Activated gamma-delta T cell treated with Interleukin-2 at 50 U/mL for 16 hours (primary cell): ENCODE measurements around the gene LRMDA.

Experiments
- DNase-seq: peaks from one replicate; pipeline ENCODE4 v3.0.0-alpha.2; 2020

LRMDA gene

DNA sequence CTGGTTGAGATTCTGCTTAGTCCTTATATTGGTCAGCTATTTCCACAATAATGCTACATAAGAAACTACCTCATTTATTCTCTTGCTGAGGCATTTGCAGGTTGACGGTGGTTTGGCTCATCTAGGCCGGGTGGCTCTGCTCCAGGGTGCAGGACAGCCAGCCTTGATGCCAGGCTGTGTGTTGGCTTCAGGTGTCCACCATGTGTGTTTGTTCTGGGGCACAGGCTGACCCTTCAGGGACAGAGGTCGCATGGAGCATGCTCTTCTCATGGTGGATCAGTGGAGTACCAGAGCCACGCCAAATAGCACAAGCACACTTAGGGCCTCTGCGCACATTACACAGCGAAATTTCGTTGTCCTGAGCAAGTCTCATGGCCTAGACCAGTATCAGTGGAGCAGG lies 249.9 kb downstream of the LRMDA start:
- DNase-seq = no peak

DNA sequence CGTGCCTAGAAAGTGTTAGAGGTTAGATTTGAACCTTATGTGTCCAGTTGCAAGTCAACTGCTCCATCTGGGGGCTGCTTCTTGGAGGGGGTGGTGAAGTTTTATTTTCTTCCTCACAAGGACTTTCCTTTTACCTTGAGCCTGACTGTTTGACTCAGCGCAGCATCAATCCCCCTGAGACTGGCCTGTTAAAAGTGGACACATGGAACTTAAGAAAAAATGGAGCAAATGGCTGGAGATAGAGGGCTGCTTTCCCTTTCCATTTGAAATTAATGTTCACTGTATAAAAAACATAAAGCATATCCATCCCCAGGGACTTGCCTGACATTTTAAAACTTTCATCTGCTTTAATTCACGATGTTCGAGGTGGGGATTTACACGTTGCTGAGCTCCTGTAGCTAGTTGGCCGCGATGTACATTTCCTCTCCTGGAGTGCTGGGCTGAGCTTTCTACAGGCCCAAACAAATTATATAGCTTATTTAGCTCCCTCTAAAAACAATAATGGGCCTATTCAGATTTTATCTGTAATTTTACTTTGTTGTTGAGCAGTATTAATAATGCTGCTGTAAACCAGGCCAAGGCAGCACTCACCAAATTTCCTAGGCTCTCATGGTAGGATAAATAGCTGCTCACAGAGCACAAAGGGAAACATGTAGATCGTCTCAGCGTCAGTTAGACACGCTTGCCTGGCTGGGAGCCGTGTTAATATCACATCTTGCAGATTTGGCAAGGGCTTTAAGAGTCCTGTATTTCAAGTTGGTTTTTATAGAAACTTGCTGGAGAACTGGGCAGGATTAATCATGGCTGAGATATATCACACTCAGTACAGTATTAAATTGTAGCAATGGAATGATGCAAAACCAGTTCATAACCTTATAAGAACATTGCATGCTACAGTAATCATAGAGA lies 251.5 kb downstream of the LRMDA start:
- no peak for DNase-seq

DNA sequence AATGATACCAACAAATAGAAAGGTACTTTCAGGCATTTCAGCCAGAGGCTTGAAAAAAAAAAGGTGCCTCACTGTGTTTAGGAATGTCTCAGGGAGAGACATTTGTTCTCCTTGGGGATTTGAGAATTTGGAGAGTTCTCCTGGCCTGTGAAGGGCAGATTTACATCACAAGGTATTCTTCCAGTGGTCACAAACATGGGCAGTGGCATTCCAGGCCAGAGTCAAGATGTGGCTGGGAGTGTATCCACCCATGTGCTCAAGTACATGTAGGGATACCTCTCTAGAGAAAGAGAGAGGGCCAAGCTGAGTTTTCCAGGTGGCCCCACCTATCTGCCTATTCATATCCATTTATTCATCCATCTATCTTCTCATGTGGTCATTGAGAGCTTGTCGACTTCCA lies 253.8 kb downstream of the LRMDA start:
- DNase-seq = no peak

DNA sequence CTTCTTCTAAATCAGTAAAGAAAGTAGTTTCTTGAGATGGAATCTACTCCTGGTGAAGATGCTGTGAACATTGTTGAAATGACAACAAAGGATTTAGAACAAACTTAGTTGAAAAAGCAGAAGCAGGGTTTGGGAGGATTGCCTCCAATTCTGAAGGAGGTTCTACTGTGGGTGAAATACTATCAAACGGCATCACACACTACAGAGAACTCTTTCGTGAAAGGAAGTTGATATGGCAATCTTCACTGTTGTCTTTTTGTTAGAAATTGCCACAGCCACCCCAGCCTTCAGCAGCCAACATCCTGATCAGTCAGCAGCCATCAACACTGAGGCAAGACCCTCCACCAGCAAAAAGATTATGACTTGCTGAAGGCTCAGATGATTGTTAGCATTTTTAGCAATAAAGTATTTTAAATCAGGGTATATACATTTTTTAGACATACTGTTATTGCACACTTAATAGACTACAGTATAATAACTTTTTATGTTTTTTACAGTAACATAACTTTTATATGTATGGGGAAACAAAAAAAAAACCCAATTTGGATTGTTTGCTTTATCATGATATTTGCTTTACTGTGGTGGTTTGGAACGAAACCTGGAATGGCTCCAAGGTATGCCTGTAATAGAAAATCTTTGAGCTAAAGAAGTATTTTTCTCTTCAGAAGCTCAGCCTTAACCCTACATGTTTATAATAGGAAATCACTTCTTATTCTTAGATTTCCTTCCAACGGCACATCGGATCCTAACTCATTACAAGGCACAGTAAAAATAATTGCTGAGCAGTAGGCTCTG lies 257.3 kb downstream of the LRMDA start:
- no peak for DNase-seq

DNA sequence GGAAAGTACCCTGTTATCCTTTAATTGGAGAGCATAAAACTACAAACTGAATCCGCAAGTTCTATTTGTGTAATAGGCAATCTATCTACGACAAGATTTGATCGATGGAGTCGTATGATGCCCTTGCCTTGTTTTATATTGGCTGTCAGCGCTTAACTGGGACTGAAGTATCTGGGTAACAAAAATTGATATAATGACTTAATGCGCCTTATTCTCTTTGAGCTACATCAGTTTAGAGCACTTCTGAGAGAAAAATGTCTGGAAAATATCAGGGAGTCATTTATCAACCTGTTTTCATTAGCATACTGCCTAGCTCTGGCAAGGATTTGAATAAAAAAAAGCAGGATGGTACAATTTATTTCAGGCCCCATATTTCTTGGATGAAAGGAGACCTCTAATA lies 262.1 kb downstream of the LRMDA start:
- DNase-seq = no peak

DNA sequence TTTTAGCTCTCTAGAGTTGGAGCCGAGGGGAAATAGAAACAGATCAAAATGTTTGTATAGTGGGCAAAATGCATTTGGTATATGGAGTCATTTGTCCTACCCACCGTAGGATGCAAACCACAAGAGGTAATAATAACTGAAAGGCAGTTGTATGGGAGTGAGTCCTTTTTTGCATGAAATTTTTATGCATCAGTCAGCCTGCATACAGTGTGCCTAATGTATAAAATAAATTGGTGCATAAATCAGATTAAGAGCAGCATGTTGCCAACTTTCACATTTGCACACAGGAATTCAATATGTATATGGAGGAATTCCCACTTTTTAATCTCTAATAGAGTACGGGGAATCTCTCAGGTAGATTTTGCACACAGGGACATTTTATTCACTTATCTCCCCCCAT lies 262.8 kb downstream of the LRMDA start:
- no peak for DNase-seq

DNA sequence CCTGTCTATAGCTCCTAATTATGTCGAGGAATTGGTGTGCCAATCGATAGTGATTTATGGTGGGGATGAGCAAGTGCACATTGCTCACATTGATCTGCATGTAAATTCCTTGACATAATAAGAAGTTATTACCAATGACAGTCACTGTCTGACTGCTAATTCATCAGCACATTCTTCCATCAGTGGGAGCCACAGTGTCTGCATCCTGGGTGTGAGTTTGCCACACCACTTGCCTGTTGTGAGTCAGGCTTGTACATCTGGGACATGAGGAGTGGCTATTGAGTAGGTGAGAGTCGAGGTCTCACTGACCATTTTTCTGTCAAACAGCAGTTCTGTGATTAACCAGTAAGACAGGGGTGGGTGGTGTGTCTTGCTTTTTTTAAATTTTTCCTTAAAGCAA lies 263.4 kb downstream of the LRMDA start:
- DNase-seq = no peak

DNA sequence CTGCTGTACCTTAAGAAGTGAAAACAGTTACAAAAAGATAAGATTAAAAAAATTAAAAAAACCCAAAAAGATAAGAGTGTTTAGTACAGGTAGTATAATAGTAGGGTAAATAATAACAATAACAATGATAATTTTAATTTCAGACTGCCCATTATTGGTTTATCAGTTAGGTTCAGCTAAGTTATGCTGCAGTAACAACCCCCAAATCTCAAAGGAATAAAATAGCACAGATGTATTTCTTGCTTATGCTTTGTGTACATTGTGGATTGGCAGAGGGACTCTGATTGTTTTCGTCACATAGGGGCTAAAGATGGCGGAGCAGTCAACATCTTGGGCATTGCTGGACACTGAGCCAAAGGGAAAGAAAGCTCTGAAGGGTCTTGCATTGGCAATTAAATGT lies 264.6 kb downstream of the LRMDA start:
- DNase-seq = no peak

DNA sequence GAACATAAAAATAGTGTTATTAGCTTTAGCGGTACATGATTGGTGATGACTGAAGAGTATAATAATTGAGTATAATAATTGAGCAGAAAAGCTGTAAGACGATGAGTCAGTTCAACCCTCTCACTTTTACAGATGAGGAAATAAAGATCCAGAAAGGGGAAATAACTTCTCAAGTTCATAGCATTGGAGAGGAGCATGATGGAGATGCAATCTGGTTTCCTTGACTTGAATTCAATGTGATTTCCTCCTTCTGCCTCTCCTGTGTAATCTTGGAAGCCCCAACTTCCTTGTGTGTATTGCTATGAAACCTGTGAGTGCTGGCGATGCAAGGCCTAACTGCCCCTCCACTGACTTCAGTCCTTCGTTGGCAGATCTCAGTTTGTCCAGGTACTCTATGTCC lies 265.1 kb downstream of the LRMDA start:
- no peak for DNase-seq

DNA sequence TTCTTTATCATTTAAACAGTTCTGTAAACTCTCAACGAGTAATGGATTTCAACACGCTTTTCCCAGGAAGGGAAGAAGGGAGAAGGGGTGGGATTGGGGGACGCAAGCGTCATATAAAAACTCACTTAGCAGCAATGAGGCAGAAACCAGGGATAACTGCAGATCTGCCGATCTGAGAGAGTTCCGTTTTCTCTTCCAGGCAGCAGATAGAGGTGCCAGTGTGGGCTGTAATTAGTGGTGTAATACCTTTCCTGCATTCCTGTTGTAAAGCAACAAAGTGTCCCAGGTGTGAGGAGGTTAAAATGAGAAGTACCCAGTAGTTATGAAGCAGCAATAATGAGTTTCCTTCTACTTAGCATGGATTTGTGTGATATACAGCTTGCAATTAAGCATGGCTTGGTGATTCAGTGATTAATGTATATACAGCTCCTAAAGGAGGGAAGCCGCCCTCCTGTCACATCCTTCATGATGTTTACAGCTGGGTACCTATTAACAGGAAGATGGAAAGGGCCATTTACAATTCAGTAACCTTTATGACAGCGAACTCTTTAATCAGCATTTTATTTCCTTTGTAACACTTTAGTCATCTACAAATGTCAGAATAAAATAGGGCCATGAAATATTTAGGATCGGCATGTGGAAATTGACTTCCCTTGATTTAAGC lies 271.9 kb downstream of the LRMDA start:
- DNase-seq = no peak

DNA sequence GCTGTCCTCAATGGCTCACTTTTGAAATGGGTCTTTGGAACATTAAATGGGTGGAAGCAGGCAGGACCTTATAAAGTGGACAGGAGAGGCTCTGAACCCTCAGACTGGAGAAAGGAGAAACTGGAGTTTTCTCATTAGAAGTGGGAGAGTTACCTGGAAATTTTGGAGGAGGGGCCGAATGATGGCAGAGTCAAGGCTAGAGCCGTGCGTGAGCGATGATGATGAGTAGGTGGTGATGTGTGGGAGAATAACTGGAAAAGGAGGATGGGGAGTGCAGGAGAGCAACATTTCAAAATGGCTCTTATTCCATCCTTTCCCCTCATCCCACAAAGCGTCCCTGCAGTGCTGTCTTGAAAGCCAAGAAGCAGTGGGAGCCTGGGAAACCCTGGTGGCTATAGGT lies 274.0 kb downstream of the LRMDA start:
- DNase-seq = no peak

DNA sequence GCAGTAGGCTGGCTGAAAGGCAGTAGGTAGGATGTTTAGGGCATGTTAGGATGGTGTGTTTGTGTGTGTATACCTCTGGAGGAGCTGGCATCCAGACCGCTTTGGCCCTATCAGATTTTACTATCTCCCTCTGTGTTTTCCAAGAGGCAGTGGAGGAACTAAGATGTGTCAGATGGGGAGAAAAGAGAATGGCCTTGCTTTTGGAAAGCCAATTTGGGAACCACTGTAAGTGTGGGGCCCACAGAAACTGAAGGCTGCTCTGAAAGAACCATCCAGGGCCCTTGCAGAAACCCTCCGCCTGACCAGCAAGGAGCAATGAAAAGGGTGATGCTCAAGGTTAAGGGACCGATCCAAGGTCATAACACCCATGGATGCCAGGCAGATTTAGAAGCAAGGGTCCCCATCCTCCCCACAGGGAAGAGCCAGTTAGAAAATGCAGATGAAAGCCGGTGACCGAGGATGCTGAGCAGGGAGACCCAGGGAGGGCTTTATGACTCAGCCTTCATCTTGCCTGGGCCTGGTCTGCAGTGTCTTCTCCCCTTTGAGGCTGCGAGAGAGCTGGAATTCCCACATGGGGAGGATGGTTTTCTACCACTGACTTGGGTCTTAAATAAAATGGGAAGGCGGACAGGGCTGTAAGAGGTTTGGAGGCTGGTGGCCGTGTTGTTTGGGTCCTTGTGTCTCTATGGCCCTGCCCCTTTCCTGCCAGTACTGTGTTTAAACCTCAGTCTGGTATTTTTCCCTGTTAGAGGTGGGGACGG lies 275.8 kb downstream of the LRMDA start:
- no peak for DNase-seq

DNA sequence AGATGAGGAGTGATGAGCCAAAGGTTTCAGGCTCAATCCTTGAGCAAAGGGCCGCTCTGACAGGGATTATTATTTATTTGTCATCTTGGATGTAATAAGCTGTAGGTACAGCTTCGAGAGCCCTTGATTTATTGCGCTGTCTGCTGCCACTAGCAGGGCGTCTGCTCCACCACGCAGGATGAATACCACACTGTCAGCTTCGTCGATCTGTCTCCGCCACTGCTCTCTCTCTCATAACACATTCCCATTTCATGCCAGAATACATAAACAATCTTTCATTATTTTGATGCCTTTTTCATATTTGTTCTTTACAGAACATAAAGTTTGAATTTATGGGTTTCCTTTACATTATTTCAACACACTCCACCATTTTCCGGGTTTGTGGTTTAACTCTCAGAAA lies 276.6 kb downstream of the LRMDA start:
- no peak for DNase-seq

DNA sequence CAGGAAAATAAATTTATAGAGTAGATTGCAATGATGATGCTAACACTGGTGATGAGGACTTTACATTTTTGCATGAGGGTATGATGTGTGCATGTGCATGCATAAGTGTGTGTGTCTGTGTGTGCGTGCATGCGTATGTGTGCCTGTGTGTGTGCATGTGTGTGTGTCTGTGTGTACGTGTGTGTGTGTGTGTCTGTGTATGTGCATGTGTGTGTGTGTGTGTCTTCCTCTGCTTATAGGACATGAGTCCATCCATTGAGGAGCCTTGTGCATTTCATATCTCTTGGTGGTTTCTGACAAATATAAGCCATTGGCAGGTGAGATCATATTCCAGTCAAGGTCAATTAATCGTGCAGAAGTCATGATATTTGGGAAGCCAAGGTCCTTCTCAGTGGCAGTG lies 277.8 kb downstream of the LRMDA start:
- DNase-seq = no peak

DNA sequence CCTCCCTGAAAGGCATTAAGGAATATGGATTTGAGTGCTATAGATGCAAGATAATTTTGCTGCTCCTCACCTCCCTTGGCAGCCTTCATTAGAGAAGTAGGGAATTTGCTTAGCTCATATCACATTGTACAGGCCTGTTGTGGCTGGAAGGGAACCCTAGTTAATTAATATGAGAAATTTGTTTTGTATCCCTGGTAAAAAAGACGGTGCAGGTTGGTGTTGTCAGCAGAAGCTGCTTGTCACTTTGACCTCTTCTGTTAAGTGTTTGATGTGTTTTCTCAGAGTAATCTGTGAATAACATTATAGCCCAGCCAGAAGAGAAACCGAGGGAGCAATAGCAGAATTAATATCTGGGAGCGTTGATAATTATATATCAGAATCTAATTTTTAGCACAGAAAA lies 278.4 kb downstream of the LRMDA start:
- no peak for DNase-seq

DNA sequence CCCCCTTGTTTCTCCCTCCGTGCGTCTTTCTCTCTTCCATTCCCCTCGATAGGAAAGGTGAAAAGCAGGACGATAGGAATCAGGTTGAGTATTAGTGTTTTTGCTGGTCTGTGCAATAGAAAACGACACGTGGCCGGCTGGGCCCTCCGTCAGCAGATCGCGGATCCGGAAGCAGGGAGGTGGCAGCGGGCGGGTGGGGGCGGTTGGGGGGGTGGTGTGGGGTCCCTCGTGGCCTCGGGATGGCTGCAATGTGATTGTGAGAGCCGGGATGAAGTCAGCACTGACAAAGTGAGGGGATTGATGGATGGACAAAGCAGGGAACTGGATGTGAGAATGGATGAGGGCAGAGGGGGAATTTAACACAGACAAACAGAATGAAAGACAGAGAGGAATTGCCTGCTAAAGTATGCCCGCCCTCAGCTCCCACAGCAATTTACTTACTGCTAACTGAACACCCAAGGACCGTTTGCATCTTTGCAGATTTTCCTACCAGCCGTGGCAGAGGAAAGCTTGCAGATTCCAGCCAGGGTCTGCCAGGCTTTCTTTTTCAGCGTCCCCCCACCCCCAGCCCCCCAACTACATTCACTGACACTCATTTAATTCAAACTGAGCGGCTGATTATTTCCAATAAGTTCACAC lies 280.9 kb downstream of the LRMDA start:
- DNase-seq = no peak

DNA sequence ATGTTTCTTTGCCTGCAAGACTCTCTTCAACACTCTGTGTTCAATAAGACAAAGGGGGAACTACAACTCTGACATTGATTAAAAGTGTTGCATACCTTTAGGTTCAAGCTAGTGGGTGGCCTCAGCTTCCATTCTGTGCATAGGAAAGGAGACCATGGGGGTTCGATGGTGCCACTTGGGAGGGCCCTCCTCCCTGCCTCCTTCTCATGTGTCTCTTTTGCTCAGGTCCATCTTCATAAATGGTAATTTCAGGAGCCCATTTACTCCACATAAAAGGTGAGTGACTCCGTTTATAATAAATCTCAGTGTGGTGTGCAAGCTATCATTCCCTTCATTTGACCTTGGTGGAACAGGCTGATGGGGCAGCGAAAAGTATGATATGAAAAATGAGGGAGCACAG lies 285.1 kb downstream of the LRMDA start:
- DNase-seq = no peak

DNA sequence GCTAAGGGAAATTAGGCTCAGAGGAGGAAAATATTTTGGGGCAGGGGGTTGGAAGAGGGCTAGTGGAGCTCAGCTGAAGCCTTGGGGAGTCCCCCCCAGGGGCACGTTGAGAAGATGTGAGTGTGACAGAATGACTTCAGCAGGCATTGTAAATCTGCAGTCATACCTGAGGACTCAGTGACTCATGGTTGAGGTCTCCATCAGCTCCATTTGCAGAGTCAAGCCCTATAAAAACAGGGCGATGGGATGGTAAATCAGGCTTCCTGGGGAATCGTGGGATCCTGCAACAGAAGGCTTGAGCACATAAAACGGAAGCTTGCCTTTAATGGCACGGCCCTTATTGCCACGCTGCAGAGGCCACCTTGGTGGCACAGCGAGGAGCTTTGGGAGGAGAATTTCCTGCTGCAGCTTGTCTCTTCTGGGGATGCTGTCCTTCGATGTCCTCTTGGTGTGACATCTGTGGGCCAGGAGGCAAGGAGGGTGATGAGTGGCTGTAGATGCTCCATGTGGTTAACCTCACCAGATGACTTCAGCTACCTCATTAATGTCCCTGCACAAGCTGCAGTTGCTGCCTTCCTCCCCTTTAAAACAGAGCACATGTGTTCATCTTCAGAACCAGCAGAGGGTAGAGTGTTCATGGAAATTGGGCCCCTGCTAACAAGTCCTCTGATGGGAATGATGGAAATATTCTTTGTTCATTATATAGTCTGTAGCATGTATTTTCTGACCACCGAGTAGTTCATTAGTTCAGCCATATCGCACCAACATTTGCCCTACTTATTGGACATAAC lies 285.9 kb downstream of the LRMDA start:
- DNase-seq = no peak

DNA sequence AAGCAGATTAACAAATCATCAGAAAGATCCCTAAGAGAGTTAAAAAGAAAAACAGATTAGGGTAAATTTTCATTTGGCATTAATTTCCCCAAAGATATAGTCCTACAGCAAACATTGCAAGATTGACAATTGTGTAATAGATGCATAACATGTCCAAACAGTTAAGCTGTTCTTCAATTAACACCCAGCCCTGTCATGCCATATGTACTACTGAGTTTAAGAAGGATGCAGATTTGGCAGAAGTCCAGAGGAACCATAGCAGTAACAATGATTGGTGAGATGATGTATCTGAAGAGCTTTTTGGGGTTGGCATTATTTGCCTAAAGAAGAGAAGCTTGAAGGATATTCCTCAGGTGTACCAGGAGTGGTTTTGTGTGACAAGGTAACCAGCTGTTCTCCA lies 287.6 kb downstream of the LRMDA start:
- no peak for DNase-seq

DNA sequence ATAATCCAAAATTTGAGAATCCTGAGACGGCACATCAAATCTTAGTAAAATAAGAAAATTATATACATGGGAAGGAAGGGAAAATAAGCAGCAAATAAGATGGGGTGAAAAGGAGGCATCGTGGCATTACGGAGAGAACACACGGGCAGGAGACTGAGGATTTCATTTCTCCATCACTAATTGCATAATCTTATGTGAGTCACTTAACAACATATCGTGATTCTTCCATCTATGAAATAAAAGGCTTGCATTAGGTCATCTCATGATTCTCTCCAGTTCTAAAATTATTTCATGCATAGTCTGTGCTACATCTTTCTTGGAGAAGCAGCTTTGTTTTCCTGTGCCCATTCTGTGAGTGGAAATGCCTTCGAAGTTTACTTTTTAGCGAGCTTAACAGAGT lies 288.7 kb downstream of the LRMDA start:
- DNase-seq = no peak

DNA sequence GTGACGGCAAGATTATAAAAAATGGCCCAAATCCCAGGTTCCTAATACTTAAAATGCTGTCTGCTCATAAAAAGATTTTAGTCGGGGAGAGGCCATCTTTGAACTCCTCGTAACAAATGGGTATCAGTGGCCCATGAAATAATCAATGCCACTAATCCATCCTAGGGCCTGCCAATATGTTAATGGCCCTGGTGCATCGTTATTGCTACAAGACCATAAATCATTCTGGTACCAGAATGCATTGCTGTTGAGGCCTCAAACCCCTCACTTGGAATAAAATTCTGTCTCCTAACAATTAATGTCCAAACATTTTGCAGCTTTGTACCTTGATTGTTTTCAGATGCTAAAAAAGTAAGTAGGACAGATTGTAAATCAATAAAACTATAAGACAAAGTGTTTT lies 290.6 kb downstream of the LRMDA start:
- DNase-seq = no peak

DNA sequence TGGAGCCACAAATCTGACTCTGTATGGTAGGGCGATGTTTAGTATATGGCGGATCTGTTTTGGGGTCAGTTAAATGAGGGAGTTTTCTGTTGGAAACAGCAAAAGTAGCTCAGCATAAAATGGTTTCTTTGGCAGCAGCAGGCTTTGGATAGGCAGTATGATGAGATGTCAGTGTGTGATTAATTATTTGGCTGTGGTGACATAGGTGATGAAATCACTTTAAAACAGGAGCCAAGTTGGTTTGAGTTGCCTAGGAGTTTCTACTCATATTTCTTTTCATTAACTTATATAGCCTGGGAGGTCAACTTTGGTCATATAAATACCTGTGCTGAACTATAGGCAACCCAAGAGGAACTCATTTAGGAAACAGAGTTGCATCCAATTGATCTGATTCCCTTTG lies 291.2 kb downstream of the LRMDA start:
- DNase-seq = no peak
